ENCODE results near the gene KCNN1.
"Not testable (repeated sequence)": the region's sequence is repeated elsewhere in the genome, so short reads cannot be mapped to it uniquely, and the experiment has no call there.

The KCNN1 gene

DNA sequence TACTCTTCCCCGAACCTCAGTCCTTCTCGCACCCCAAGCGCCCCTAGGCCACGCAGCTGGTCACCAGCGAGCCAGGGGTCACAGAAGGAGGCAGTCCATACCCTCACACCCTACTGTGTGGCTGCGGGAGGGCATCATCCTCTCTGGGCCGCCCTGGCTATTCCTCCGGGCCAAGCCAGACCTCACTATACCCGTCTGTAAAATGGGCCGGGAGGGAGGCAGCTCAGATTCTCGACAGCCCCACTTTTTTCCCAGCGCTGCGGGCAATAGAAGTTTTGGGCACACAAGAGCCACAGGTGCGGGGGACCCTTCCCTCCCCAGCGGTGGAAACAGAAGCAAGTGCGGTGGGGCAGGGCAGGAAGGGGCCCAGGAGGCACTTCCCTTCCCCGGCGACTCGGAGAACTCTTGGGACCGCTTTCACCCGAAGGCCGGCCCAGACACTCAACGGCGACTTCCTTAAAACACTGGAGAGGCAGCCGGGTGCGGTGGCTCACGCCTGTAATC, 35.5 kb downstream of the KCNN1 start:
- H3K9ac ChIP-seq (ENCODE audit: low read length) = peak overlapping the region; percentile 90
- H3F3A ChIP-seq (ENCODE audit: insufficient read depth, low read length) = 0 out of 2 replicates have a peak, but pooled peaks cover 7% of the 10 kb centered on the region
- H3K79me2 ChIP-seq (ENCODE audit: insufficient read depth, low read length) = peaks cover 6% of the 10 kb centered on the region; the same call in 1 of the 2 replicates
- peaks cover 30% of the 10 kb centered on the region for H3K4me1 ChIP-seq (ENCODE audit: insufficient read depth, low read length, severe bottlenecking)
- H3K36me3 ChIP-seq (ENCODE audit: insufficient read depth, low read length) = no peaks in the 10 kb centered on the region
- TF ChIP-seq, protein P1, sequence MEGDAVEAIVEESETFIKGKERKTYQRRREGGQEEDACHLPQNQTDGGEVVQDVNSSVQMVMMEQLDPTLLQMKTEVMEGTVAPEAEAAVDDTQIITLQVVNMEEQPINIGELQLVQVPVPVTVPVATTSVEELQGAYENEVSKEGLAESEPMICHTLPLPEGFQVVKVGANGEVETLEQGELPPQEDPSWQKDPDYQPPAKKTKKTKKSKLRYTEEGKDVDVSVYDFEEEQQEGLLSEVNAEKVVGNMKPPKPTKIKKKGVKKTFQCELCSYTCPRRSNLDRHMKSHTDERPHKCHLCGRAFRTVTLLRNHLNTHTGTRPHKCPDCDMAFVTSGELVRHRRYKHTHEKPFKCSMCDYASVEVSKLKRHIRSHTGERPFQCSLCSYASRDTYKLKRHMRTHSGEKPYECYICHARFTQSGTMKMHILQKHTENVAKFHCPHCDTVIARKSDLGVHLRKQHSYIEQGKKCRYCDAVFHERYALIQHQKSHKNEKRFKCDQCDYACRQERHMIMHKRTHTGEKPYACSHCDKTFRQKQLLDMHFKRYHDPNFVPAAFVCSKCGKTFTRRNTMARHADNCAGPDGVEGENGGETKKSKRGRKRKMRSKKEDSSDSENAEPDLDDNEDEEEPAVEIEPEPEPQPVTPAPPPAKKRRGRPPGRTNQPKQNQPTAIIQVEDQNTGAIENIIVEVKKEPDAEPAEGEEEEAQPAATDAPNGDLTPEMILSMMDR (IDR thresholded peaks at IDR 0.05; ENCODE audit: low read length) = no peak
- TF ChIP-seq EZH2 (IDR thresholded peaks at IDR 0.05; ENCODE audit: borderline replicate concordance, low read length) = no peak
- no peaks in the 10 kb centered on the region for H4K20me1 ChIP-seq (ENCODE audit: insufficient read depth, low read length)
- peak overlapping the region; percentile 68 for H3K27ac ChIP-seq (ENCODE audit: low read depth, low read length, poor library complexity, severe bottlenecking)
- no peaks in the 10 kb centered on the region for H3K9me2 ChIP-seq (ENCODE audit: low read depth, low read length)
- H3K4me2 ChIP-seq (ENCODE audit: low read length) = peak overlapping the region; percentile 91
- H2AFZ ChIP-seq (ENCODE audit: low read length) = no peak overlapping the region
- H3K4me3 ChIP-seq (ENCODE audit: low read depth, low read length, poor library complexity, severe bottlenecking) = peak overlapping the region; percentile 78
- H3K27me3 ChIP-seq (ENCODE audit: insufficient read depth, low read length) = no peaks in the 10 kb centered on the region
- H3K9me3 ChIP-seq (ENCODE audit: low read length) = no peaks in the 10 kb centered on the region

DNA sequence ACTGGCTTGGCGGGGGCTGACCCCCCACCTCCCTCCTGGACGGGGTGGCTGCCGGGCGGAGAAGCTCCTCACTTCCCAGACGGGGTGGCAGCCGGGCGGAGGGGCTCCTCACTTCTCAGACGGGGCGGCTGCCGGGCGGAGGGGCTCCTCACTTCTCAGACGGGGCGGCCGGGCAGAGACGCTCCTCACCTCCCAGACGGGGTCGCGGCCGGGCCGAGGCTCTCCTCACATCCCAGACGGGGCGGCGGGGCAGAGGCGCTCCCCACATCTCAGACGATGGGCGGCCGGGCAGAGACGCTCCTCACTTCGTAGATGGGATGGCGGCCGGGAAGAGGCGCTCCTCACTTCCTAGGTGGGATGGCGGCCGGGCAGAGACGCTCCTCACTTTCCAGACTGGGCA, 38.8 kb downstream of the KCNN1 start:
- not testable (repeated sequence) for H4K20me1 ChIP-seq (ENCODE audit: insufficient read depth, low read length); H2AFZ ChIP-seq (ENCODE audit: low read length); H3K27me3 ChIP-seq (ENCODE audit: insufficient read depth, low read length); H3F3A ChIP-seq (ENCODE audit: insufficient read depth, low read length); H3K79me2 ChIP-seq (ENCODE audit: insufficient read depth, low read length); H3K9me3 ChIP-seq (ENCODE audit: low read length); H3K27ac ChIP-seq (ENCODE audit: low read depth, low read length, poor library complexity, severe bottlenecking); H3K4me2 ChIP-seq (ENCODE audit: low read length); H3K4me3 ChIP-seq (ENCODE audit: low read depth, low read length, poor library complexity, severe bottlenecking); H3K9me2 ChIP-seq (ENCODE audit: low read depth, low read length); H3K9ac ChIP-seq (ENCODE audit: low read length)
- H3K4me1 ChIP-seq (ENCODE audit: insufficient read depth, low read length, severe bottlenecking) = peaks cover 26% of the 10 kb centered on the region
- peaks cover 26% of the 10 kb centered on the region for H3K36me3 ChIP-seq (ENCODE audit: insufficient read depth, low read length)

DNA sequence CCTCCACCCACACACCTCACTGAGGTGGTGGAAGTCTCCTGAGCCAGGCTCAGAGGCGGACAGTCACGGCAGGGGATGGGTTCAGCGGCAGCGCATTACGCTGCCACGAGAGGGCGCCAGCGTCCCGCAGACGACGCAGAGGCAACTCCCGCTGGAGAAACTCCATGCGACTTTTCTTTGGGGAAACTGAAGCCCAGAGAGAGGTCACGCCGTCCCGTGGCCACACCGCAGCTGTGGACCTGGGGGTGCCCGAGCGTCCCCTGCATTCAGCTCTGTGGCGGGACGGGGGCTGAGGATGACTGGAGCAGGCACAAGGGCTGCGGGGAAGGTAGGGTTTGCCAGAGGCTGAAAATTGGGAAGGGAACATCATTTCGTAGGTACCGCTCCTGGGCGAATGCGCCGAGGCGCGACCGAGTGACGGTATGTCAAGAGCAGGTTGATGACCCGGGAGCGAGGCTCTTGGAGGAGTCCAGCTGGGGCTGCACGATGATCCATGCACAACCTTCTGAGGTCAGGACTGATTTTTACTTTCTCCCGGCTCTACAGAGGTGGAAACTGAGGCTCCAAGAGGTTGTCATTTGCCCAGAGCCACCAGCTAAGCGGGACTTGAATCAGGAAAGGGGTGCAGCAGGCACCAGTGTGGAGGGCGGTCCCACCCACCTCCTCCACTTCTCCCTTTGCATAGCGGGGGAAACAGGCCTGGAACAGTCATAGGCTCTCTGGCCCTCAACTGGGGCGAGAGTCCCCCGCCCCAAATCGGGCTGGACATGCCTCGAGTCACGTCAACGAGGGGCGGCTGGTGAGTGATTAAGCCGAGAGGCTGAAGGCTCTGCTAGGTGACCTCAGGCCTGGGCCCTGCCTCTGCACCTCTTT, 40.4 kb downstream of the KCNN1 start:
- Histone ChIP-seq H3K4me2 (ENCODE audit: low read length) (peak overlapping the region; percentile 72), H3K9me3 (ENCODE audit: low read length) (no peaks in the 10 kb centered on the region), H3K27ac (ENCODE audit: low read depth, low read length, poor library complexity, severe bottlenecking) (peak overlapping the region; percentile 82), H4K20me1 (ENCODE audit: insufficient read depth, low read length) (no peaks in the 10 kb centered on the region), H3K9ac (ENCODE audit: low read length) (peak overlapping the region; percentile 46; the same call in 1 of the 2 replicates), H3K4me1 (ENCODE audit: insufficient read depth, low read length, severe bottlenecking) (peaks cover 26% of the 10 kb centered on the region), H3K36me3 (ENCODE audit: insufficient read depth, low read length) (peaks cover 36% of the 10 kb centered on the region), H3F3A (ENCODE audit: insufficient read depth, low read length) (no peaks in the 10 kb centered on the region), H2AFZ (ENCODE audit: low read length) (no peak overlapping the region), H3K79me2 (ENCODE audit: insufficient read depth, low read length) (peaks cover under 1% of the 10 kb centered on the region; the same call in 1 of the 2 replicates), H3K9me2 (ENCODE audit: low read depth, low read length) (no peaks in the 10 kb centered on the region), H3K4me3 (ENCODE audit: low read depth, low read length, poor library complexity, severe bottlenecking) (peak overlapping the region; percentile 50), H3K27me3 (ENCODE audit: insufficient read depth, low read length) (no peaks in the 10 kb centered on the region)
- TF ChIP-seq, protein P1 (IDR thresholded peaks at IDR 0.05; ENCODE audit: low read length) = peak; percentile 98
- TF ChIP-seq EZH2 (IDR thresholded peaks at IDR 0.05; ENCODE audit: borderline replicate concordance, low read length) = no peak
